HG03378 (cell line): ENCODE results near the gene JAZF1.
A peak's percentile ranks its signal among the peaks of the same experiment; 100 is the strongest.

Experiments used
- ATAC-seq: cut with Tn5 transposase; IDR thresholded peaks from one replicate; pipeline ENCODE4 v1.9.1; 2021; ENCODE audit warnings: mild to moderate bottlenecking, moderate library complexity; ENCODE audit not compliant: unreplicated experiment

Gene JAZF1

GRCh38 chr7:28078036-28078901 is 102.3 kb downstream of the JAZF1 start:
- peak; percentile 51 for ATAC-seq

- ATAC-seq = no peak
These were observed 103.0 kb downstream of the JAZF1 start for GRCh38 chr7:28077616-28078015.

- ATAC-seq = no peak
These were observed 104.0 kb downstream of the JAZF1 start for GRCh38 chr7:28076423-28077200.

GRCh38 chr7:28075674-28076358 is 104.8 kb downstream of the JAZF1 start:
- ATAC-seq = no peak

GRCh38 chr7:28072876-28073514 is 107.6 kb downstream of the JAZF1 start:
- no peak for ATAC-seq

GRCh38 chr7:28071570-28071969 is 109.0 kb downstream of the JAZF1 start:
- ATAC-seq = no peak

GRCh38 chr7:28070297-28071055 is 110.1 kb downstream of the JAZF1 start:
- no peak for ATAC-seq

- no peak for ATAC-seq
These were observed 110.8 kb downstream of the JAZF1 start for GRCh38 chr7:28069807-28070206.

- ATAC-seq = no peak
These were observed 111.2 kb downstream of the JAZF1 start for GRCh38 chr7:28069388-28069787.

GRCh38 chr7:28068811-28069216 is 111.8 kb downstream of the JAZF1 start:
- ATAC-seq = no peak

- ATAC-seq = no peak
These were observed 113.4 kb downstream of the JAZF1 start for GRCh38 chr7:28067171-28067570.

- ATAC-seq = no peak
These were observed 114.8 kb downstream of the JAZF1 start for GRCh38 chr7:28065721-28066285.

GRCh38 chr7:28065308-28065707 is 115.3 kb downstream of the JAZF1 start:
- no peak for ATAC-seq

GRCh38 chr7:28064437-28064836 is 116.2 kb downstream of the JAZF1 start:
- ATAC-seq = no peak

- ATAC-seq = no peak
These were observed 118.2 kb downstream of the JAZF1 start for GRCh38 chr7:28062197-28062991.

GRCh38 chr7:28061824-28062196 is 118.8 kb downstream of the JAZF1 start:
- no peak for ATAC-seq

- ATAC-seq = no peak
These were observed 120.1 kb downstream of the JAZF1 start for GRCh38 chr7:28060371-28060950.

GRCh38 chr7:28055161-28055544 is 125.4 kb downstream of the JAZF1 start:
- no peak for ATAC-seq
